Osteoblast (primary cell): ENCODE measurements around the gene TLR9. TPM values are rescaled to one million over a fixed set of nuclear protein-coding genes. Genes with fewer than 3 reads are reported as not detected.

Source experiments
- DNase-seq: peaks from one replicate; pipeline ENCODE4 v3.0.0; 2011; ENCODE audit warnings: low spot score, mixed read lengths; ENCODE audit not compliant: insufficient read length; ENCODE audit errors: missing footprints
- H2AFZ ChIP-seq: 2 replicates; pipeline ENCODE4 v1.6.0; 2011; ENCODE audit warnings: mild to moderate bottlenecking, low read length
- H3K27ac ChIP-seq: 2 replicates; pipeline ENCODE4 v1.5.1; 2011; ENCODE audit warnings: mild to moderate bottlenecking, low read depth, low read length, moderate library complexity
- H3K27me3 ChIP-seq: 2 replicates; pipeline ENCODE4 v1.6.0; 2012; ENCODE audit warnings: mild to moderate bottlenecking, control low read depth, inconsistent platforms, low read length, moderate library complexity; ENCODE audit not compliant: insufficient read depth
- H3K36me3 ChIP-seq: 2 replicates; pipeline ENCODE4 v1.5.1; 2011; ENCODE audit warnings: mild to moderate bottlenecking, low read length, control low read depth, moderate library complexity; ENCODE audit not compliant: insufficient read depth
- H3K4me1 ChIP-seq: 2 replicates; pipeline ENCODE4 v1.5.1; 2011; ENCODE audit warnings: mild to moderate bottlenecking, low read length, control low read depth, moderate library complexity; ENCODE audit not compliant: insufficient read depth
- H3K4me2 ChIP-seq: 2 replicates; pipeline ENCODE4 v1.6.0; 2011; ENCODE audit warnings: mild to moderate bottlenecking, low read length; ENCODE audit not compliant: insufficient read depth
- H3K4me3 ChIP-seq: fragments of 200-600 bp; sonication (generic); 3 replicates; pipeline ENCODE4 v1.5.1; 2012; ENCODE audit warnings: mild to moderate bottlenecking, low read length, inconsistent platforms; ENCODE audit not compliant: insufficient read depth
- H3K79me2 ChIP-seq: 2 replicates; pipeline ENCODE4 v1.6.0; 2012; ENCODE audit warnings: mild to moderate bottlenecking, low read length, control low read depth, inconsistent platforms; ENCODE audit not compliant: insufficient read depth
- H3K9me3 ChIP-seq: 2 replicates; pipeline ENCODE4 v1.5.1; 2011; ENCODE audit warnings: low read depth, low read length, control low read depth
- H4K20me1 ChIP-seq: 2 replicates; pipeline ENCODE4 v1.6.0; 2012; ENCODE audit warnings: mild to moderate bottlenecking, low read length, control low read depth; ENCODE audit not compliant: insufficient read depth
- CTCF ChIP-seq: IDR thresholded peaks from 2 replicates; pipeline ENCODE4 v1.5.1; 2011; ENCODE audit warnings: mild to moderate bottlenecking, low read depth, low read length, moderate library complexity; ENCODE audit errors: extremely low read depth
- total RNA-seq: library from RNA; depleted of rRNA; stranded (reverse); fragments of >200 nt; gene quantifications from 2 replicates; pipeline ENCODE4 v1.2.3, GENCODE V29; 2012

Gene TLR9
- total RNA-seq, 1 donor: not detected

DNA sequence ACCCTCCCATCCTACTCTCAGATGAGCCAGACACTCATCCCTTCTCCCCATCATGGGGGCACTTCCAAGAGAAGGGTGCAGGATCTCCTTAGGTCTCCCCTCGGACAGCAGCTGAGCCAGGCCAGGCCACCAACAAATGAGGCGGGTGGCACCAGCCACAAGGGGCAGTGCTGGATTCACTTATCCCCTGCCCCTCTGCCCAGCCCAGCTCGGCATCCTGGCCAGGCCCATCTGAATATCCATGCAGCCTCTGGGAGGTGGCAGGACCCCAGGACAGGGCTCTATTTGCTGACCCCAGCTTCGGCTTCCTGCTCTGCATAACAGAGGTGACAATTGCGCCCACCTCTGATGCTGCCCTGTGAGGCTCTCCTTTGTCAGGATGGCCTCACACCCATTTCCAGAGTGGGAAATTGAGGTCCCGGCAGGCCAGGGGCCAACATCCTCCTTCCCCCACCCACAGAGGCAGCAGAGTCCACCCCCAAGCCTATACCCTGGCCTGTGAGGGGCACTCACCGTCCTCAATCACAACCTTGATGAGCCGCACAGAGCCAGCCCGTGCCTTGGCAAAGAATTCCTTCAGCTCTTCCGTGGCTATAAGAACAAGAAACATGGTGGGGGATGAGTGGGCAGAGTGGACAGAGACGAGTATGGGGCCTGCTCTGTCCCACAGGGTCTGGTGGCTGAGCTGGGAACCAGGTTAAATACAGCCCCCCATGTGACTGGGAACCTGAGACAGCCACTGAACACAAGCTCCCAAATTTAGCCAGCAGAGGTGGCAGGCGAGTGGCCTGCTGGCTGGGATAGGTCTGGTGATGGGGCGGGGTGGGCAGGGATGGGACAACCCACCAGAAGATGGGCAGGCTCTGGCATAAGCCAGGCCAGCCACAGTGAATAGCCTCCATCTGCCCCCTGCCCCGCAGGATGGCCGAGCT lies 9.3 kb upstream of the TLR9 start:
- Histone ChIP-seq H3K36me3 (peaks cover 24% of the 10 kb centered on the region), H3K79me2 (peaks cover 67% of the 10 kb centered on the region), H3K4me3 (no peak overlapping the region), H3K27ac (no peak overlapping the region), H4K20me1 (peaks cover 48% of the 10 kb centered on the region), H2AFZ (no peak overlapping the region), H3K4me1 (peaks cover 30% of the 10 kb centered on the region), H3K27me3 (no peaks in the 10 kb centered on the region), H3K9me3 (no peaks in the 10 kb centered on the region), H3K4me2 (no peak overlapping the region)
- DNase-seq: peak; percentile 69
- no peak for TF ChIP-seq CTCF

DNA sequence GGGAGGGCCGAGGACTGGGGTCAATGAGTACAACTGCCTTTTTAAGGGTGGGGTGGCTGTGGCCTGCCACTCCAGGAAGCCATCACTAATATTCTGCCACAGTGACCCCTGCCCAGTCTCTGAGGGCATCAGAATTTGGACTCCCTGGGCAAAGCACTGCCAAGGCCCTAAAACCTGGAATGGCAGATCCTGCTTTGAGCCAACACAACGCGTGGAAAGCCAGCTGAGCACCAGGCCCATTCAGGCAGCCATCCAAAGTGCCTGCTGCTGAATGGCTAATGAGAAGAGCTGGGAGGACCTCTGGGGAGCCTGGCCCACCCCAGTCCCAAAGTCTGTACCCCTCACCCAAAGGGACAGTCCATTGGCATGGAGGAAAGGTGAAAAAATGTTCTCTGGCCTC lies 8.5 kb upstream of the TLR9 start:
- H3K27ac ChIP-seq: no peak overlapping the region
- H3K79me2 ChIP-seq: peaks cover 64% of the 10 kb centered on the region
- H3K4me3 ChIP-seq: no peak overlapping the region
- DNase-seq: peak; percentile 14
- H3K4me2 ChIP-seq: no peak overlapping the region
- H4K20me1 ChIP-seq: peaks cover 48% of the 10 kb centered on the region
- no peak overlapping the region for H2AFZ ChIP-seq
- no peak for TF ChIP-seq CTCF
- H3K4me1 ChIP-seq: peaks cover 23% of the 10 kb centered on the region
- no peaks in the 10 kb centered on the region for H3K9me3 ChIP-seq
- H3K27me3 ChIP-seq: no peaks in the 10 kb centered on the region
- H3K36me3 ChIP-seq: peaks cover 31% of the 10 kb centered on the region

- no peak for TF ChIP-seq CTCF
- H3K27ac ChIP-seq: no peak overlapping the region
- no peak overlapping the region for H3K4me2 ChIP-seq
- H3K36me3 ChIP-seq: peaks cover 38% of the 10 kb centered on the region
- H3K79me2 ChIP-seq: peaks cover 56% of the 10 kb centered on the region
- H4K20me1 ChIP-seq: peaks cover 44% of the 10 kb centered on the region
- peak; percentile 14 for DNase-seq
- H3K4me1 ChIP-seq: peaks cover 19% of the 10 kb centered on the region
- no peak overlapping the region for H2AFZ ChIP-seq
- H3K9me3 ChIP-seq: no peaks in the 10 kb centered on the region
- no peaks in the 10 kb centered on the region for H3K27me3 ChIP-seq
- H3K4me3 ChIP-seq: no peak overlapping the region
These were observed 7.7 kb upstream of the TLR9 start for GRCh38 chr3:52233108-52233591.
